OCI-LY1 (cell line): ENCODE measurements around the gene ADRA1B.

ENCODE experiments used
- H2AFZ ChIP-seq: fragments of 200-600 bp; sonication (generic), shearing (Covaris generic); 2 replicates; pipeline ENCODE4 v1.6.0; 2014; ENCODE audit warnings: antibody characterized with exemption, mild to moderate bottlenecking, low read length
- H3F3A ChIP-seq: fragments of 200-600 bp; sonication (generic), shearing (Covaris generic); 2 replicates; pipeline ENCODE4 v1.6.0; 2014; ENCODE audit warnings: mild to moderate bottlenecking, antibody characterized with exemption, low read length, moderate library complexity; ENCODE audit not compliant: insufficient read depth
- H3K27ac ChIP-seq: fragments of 200-600 bp; sonication (generic); 2 replicates; pipeline ENCODE4 v1.5.1; 2014; ENCODE audit warnings: low read length, mixed run types, mild to moderate bottlenecking, low read depth; ENCODE audit not compliant: poor library complexity, severe bottlenecking
- H3K27me3 ChIP-seq: fragments of 200-600 bp; sonication (generic); 2 replicates; pipeline ENCODE4 v1.6.0; 2014; ENCODE audit warnings: antibody characterized with exemption, mild to moderate bottlenecking, low read length, moderate library complexity; ENCODE audit not compliant: insufficient read depth
- H3K36me3 ChIP-seq: fragments of 200-600 bp; sonication (generic); 2 replicates; pipeline ENCODE4 v1.6.1; 2014; ENCODE audit warnings: mild to moderate bottlenecking, antibody characterized with exemption, low read length, moderate library complexity, mixed read lengths; ENCODE audit not compliant: insufficient read depth
- H3K4me1 ChIP-seq: fragments of 200-600 bp; sonication (generic); 2 replicates; pipeline ENCODE4 v1.5.1; 2014; ENCODE audit warnings: mild to moderate bottlenecking, low read length, moderate library complexity; ENCODE audit not compliant: insufficient read depth, severe bottlenecking
- H3K4me2 ChIP-seq: fragments of 200-600 bp; sonication (generic), shearing (Covaris generic); 2 replicates; pipeline ENCODE4 v1.6.1; 2014; ENCODE audit warnings: low read length
- H3K4me3 ChIP-seq: fragments of 200-600 bp; sonication (generic); 2 replicates; pipeline ENCODE4 v1.5.1; 2014; ENCODE audit warnings: low read length, low read depth, mild to moderate bottlenecking, mixed read lengths; ENCODE audit not compliant: poor library complexity, severe bottlenecking
- H3K79me2 ChIP-seq: fragments of 200-600 bp; shearing (Covaris generic); 2 replicates; pipeline ENCODE4 v1.6.1; 2016; ENCODE audit warnings: mixed run types, low read length, mixed read lengths; ENCODE audit not compliant: insufficient read depth
- H3K9ac ChIP-seq: fragments of 200-600 bp; sonication (generic), shearing (Covaris generic); 2 replicates; pipeline ENCODE4 v1.6.1; 2014; ENCODE audit warnings: mild to moderate bottlenecking, low read length, mixed read lengths
- H3K9me2 ChIP-seq: fragments of 200-600 bp; sonication (generic), shearing (Covaris generic); 2 replicates; pipeline ENCODE4 v1.6.1; 2014; ENCODE audit warnings: low read depth, mild to moderate bottlenecking, low read length, mixed read lengths
- H3K9me3 ChIP-seq: fragments of 200-600 bp; shearing (Covaris generic); 2 replicates; pipeline ENCODE4 v1.6.1; 2014; ENCODE audit warnings: low read length, mixed read lengths
- H4K20me1 ChIP-seq: fragments of 200-600 bp; sonication (generic), shearing (Covaris generic); 2 replicates; pipeline ENCODE4 v1.6.0; 2016; ENCODE audit warnings: mild to moderate bottlenecking, low read length; ENCODE audit not compliant: insufficient read depth
- CTCF ChIP-seq: fragments of 200-600 bp; sonication (generic), shearing (Covaris generic); IDR thresholded peaks from 2 replicates; pipeline ENCODE4 v1.5.1; 2017; ENCODE audit warnings: mild to moderate bottlenecking, antibody characterized with exemption, low read length, moderate library complexity, mixed read lengths
- EZH2 ChIP-seq: fragments of 200-600 bp; sonication (generic), shearing (Covaris generic); IDR thresholded peaks from 2 replicates; pipeline ENCODE4 v1.8.0; 2017; ENCODE audit warnings: borderline replicate concordance, mixed run types, mild to moderate bottlenecking, antibody characterized with exemption, low read length, moderate library complexity, mixed read lengths

ADRA1B gene

DNA sequence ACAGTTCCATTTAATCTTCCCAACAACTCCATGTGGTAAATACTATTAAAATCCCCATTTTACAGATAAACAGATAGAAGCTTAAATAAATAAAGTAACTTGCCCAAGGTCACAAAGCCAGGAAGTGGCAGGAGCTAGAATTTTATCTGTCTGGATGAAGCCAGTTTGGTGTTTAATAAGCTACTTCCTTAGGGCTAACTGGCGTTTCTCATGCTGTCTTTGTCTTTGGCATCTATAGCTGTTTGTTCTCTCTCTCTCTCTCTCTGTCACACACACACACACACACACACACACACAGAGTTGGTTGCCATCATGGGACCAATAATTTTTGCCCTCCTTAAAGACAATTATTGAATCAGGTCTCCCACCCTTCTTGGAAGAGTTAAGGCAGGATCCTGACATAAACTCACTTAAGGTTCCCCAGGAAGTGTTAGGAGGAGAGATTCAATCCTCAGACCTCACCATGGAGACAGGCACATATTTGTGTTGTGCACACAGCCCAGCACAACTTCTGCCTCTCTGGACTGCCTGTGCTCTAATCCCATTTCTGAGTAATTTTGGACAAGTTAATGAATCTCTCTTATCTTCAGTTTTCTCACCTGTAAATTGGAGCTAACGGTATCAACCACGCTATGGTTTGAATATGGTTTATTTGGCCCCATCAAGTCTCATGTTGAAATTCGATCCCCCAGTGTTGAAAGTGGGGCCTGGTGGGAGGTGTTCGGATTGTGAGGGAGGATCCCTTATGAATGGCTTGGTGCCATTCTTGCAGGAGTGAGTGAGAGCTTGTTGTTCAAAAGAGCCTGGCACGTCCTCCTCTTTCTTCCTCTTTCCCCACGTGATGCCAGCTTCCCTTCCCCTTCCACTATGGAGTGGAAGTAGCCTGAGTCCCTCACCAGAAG, 8.3 kb upstream of the ADRA1B start:
- Histone ChIP-seq H3K9ac (no peak overlapping the region), H3K9me2 (no peaks in the 10 kb centered on the region), H3K4me1 (no peaks in the 10 kb centered on the region), H2AFZ (no peak overlapping the region), H3K27me3 (no peaks in the 10 kb centered on the region), H4K20me1 (no peaks in the 10 kb centered on the region), H3K4me2 (no peak overlapping the region), H3K4me3 (no peak overlapping the region), H3K79me2 (no peaks in the 10 kb centered on the region), H3F3A (no peaks in the 10 kb centered on the region), H3K36me3 (no peaks in the 10 kb centered on the region), H3K27ac (no peak overlapping the region), H3K9me3 (no peaks in the 10 kb centered on the region)
- TF ChIP-seq CTCF, result no peak
- TF ChIP-seq EZH2, result no peak

DNA sequence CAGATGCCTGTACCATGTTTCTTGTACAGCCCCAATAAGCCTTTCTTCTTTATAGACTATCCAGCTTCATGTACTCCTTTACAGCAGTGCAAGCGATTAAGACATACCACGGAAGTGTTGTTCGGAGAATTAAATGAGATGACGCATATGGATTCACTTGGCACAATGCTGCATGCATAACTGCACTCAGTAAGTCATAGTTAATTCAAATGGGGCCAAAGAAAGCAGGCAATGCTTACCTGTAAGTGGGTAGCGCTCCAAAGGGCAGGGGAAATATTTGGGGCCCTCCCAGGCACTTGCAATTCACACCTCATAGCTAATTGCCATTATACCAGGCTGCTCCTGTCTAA, 7.7 kb upstream of the ADRA1B start:
- no peaks in the 10 kb centered on the region for H3K9me2 ChIP-seq
- no peak overlapping the region for H2AFZ ChIP-seq
- no peak overlapping the region for H3K27ac ChIP-seq
- H3K4me3 ChIP-seq, result no peak overlapping the region
- H3K4me1 ChIP-seq, result no peaks in the 10 kb centered on the region
- no peaks in the 10 kb centered on the region for H3K79me2 ChIP-seq
- no peak overlapping the region for H3K9ac ChIP-seq
- H4K20me1 ChIP-seq, result no peaks in the 10 kb centered on the region
- no peak for TF ChIP-seq CTCF
- no peak for TF ChIP-seq EZH2
- no peaks in the 10 kb centered on the region for H3K27me3 ChIP-seq
- H3K36me3 ChIP-seq, result no peaks in the 10 kb centered on the region
- no peak overlapping the region for H3K4me2 ChIP-seq
- no peaks in the 10 kb centered on the region for H3F3A ChIP-seq
- H3K9me3 ChIP-seq, result no peaks in the 10 kb centered on the region

GRCh38 chr5:159909126-159909525, 7.2 kb upstream of the ADRA1B start:
- no peaks in the 10 kb centered on the region for H3F3A ChIP-seq
- H3K9me3 ChIP-seq, result no peaks in the 10 kb centered on the region
- H4K20me1 ChIP-seq, result no peaks in the 10 kb centered on the region
- no peak overlapping the region for H3K4me2 ChIP-seq
- no peaks in the 10 kb centered on the region for H3K4me1 ChIP-seq
- no peak overlapping the region for H3K4me3 ChIP-seq
- TF ChIP-seq EZH2 (no peak), CTCF (no peak)
- H3K9ac ChIP-seq, result no peak overlapping the region
- no peak overlapping the region for H3K27ac ChIP-seq
- H3K27me3 ChIP-seq, result no peaks in the 10 kb centered on the region
- no peak overlapping the region for H2AFZ ChIP-seq
- no peaks in the 10 kb centered on the region for H3K9me2 ChIP-seq
- H3K36me3 ChIP-seq, result no peaks in the 10 kb centered on the region
- H3K79me2 ChIP-seq, result no peaks in the 10 kb centered on the region
